DND-41 (cell line): ENCODE results near the gene AFF2.

ENCODE experiments used
- ATAC-seq: fragments of 200-7000 bp; cut with Tn5 transposase; 3 replicates; pipeline ENCODE4 v1.9.1; 2021; ENCODE audit warnings: low read depth; ENCODE audit not compliant: insufficient read depth
- DNase-seq: peaks from one replicate; pipeline ENCODE4 v3.0.0-alpha.2; 2020
- H2AFZ ChIP-seq: 2 replicates; pipeline ENCODE4 v1.6.0; 2012; ENCODE audit warnings: low read depth, low read length
- H3K27ac ChIP-seq: 2 replicates; pipeline ENCODE4 v1.5.1; 2012; ENCODE audit warnings: low read length, inconsistent platforms
- H3K27me3 ChIP-seq: fragments of 200-600 bp; sonication (generic); 2 replicates; pipeline ENCODE4 v1.6.0; 2012; ENCODE audit warnings: low read length, mild to moderate bottlenecking, inconsistent platforms; ENCODE audit not compliant: insufficient read depth, poor library complexity
- H3K36me3 ChIP-seq: 2 replicates; pipeline ENCODE4 v1.5.1; 2012; ENCODE audit warnings: low read length, inconsistent platforms; ENCODE audit not compliant: insufficient read depth
- H3K4me1 ChIP-seq: 2 replicates; pipeline ENCODE4 v1.5.1; 2012; ENCODE audit warnings: mild to moderate bottlenecking, low read length; ENCODE audit not compliant: insufficient read depth
- H3K4me2 ChIP-seq: 2 replicates; pipeline ENCODE4 v1.6.0; 2012; ENCODE audit warnings: mild to moderate bottlenecking, moderate library complexity, low read length, inconsistent platforms; ENCODE audit not compliant: insufficient read depth
- H3K4me3 ChIP-seq, 2 experiments: fragments of 200-600 bp in 1 of 2; shearing (Covaris generic) in 1 of 2; 2 replicates each; pipeline ENCODE4 v1.5.1; 2012 to 2016; ENCODE audit warnings: inconsistent platforms in 2 of 2, low read length in 2 of 2, mild to moderate bottlenecking in 2 of 2, low read depth in 1 of 2, moderate library complexity in 1 of 2
- H3K79me2 ChIP-seq: 2 replicates; pipeline ENCODE4 v1.6.0; 2012; ENCODE audit warnings: low read length, inconsistent platforms; ENCODE audit not compliant: insufficient read depth
- H3K9ac ChIP-seq: 2 replicates; pipeline ENCODE4 v1.6.0; 2012; ENCODE audit warnings: low read depth, mild to moderate bottlenecking, inconsistent platforms, low read length, moderate library complexity
- H3K9me3 ChIP-seq: 2 replicates; pipeline ENCODE4 v1.5.1; 2012; ENCODE audit warnings: low read length, moderate library complexity, mild to moderate bottlenecking, inconsistent platforms; ENCODE audit not compliant: insufficient read depth, severe bottlenecking
- H4K20me1 ChIP-seq: 2 replicates; pipeline ENCODE4 v1.6.0; 2012; ENCODE audit warnings: low read length; ENCODE audit not compliant: insufficient read depth
- EZH2 ChIP-seq: IDR thresholded peaks from 3 replicates; pipeline ENCODE4 v1.6.1; 2012; ENCODE audit warnings: borderline replicate concordance, low read depth, mild to moderate bottlenecking, moderate library complexity, low read length, inconsistent platforms; ENCODE audit not compliant: severe bottlenecking
- TF ChIP-seq, protein P1 (sequence below): IDR thresholded peaks from 2 replicates; pipeline ENCODE4 v1.5.1; 2012; ENCODE audit warnings: borderline replicate concordance, low read length, moderate library complexity, mild to moderate bottlenecking; ENCODE audit not compliant: poor library complexity, severe bottlenecking; ENCODE audit errors: extremely low read depth

The AFF2 gene

DNA sequence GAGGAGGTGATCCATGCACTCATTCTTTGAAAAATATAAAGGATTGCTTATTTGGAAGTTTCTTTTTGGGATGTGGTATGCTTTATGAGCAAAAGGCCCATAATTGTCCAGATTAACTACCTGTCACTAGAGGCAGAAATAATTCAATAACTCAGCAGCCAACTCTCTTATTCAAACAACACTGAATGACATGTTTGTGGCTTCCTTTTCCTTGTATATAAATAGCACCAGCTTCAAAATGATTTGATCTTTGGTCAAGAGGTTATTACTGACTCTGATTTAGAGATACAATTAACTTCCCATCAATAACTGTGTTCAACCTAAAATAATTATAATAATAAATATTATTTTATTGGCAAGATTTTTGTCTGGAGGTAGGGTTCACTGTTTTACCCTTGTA, 232.3 kb downstream of the AFF2 start:
- Histone ChIP-seq H3K27ac (no peak overlapping the region), H3K4me2 (no peak overlapping the region), H3K79me2 (no peaks in the 10 kb centered on the region), H2AFZ (no peak overlapping the region), H3K4me1 (peaks cover 8% of the 10 kb centered on the region; the same call in 1 of the 2 replicates), H3K36me3 (peaks cover 6% of the 10 kb centered on the region; the same call in 1 of the 2 replicates), H3K27me3 (no peaks in the 10 kb centered on the region), H4K20me1 (no peaks in the 10 kb centered on the region), H3K9ac (no peak overlapping the region), H3K4me3 (no peak overlapping the region), H3K9me3 (no peaks in the 10 kb centered on the region)
- DNase-seq (no peak), ATAC-seq (no peak)
- TF ChIP-seq, protein P1, sequence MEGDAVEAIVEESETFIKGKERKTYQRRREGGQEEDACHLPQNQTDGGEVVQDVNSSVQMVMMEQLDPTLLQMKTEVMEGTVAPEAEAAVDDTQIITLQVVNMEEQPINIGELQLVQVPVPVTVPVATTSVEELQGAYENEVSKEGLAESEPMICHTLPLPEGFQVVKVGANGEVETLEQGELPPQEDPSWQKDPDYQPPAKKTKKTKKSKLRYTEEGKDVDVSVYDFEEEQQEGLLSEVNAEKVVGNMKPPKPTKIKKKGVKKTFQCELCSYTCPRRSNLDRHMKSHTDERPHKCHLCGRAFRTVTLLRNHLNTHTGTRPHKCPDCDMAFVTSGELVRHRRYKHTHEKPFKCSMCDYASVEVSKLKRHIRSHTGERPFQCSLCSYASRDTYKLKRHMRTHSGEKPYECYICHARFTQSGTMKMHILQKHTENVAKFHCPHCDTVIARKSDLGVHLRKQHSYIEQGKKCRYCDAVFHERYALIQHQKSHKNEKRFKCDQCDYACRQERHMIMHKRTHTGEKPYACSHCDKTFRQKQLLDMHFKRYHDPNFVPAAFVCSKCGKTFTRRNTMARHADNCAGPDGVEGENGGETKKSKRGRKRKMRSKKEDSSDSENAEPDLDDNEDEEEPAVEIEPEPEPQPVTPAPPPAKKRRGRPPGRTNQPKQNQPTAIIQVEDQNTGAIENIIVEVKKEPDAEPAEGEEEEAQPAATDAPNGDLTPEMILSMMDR = no peak
- TF ChIP-seq EZH2 = no peak

DNA sequence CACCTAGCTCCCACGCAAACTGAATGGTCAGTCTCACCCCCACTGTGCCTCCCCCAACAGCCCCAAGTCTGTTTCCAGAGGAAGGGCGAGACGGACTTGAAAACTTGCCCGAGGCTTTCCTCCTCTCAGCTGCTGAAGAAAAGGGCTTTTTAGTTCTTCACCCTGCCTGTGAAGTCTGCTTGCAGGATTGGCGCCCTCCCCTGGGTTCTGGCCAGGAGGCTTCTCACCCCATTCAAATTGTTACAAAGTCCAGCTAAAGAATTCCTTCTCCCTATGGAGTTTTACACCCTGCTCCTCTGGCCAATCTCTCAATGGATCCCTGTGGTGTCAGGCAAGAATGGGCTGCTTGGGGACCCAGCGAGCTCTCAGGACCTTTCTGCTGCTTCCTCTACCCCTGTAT, 241.0 kb downstream of the AFF2 start:
- Histone ChIP-seq H4K20me1 (no peaks in the 10 kb centered on the region), H3K9ac (no peak overlapping the region), H3K9me3 (no peaks in the 10 kb centered on the region), H2AFZ (no peak overlapping the region), H3K4me3 (no peak overlapping the region), H3K27me3 (no peaks in the 10 kb centered on the region), H3K4me2 (no peak overlapping the region), H3K79me2 (no peaks in the 10 kb centered on the region), H3K36me3 (no peaks in the 10 kb centered on the region), H3K27ac (no peak overlapping the region), H3K4me1 (no peaks in the 10 kb centered on the region)
- TF ChIP-seq, protein P1 = no peak
- no peak for TF ChIP-seq EZH2
- DNase-seq = no peak
- ATAC-seq = no peak

DNA sequence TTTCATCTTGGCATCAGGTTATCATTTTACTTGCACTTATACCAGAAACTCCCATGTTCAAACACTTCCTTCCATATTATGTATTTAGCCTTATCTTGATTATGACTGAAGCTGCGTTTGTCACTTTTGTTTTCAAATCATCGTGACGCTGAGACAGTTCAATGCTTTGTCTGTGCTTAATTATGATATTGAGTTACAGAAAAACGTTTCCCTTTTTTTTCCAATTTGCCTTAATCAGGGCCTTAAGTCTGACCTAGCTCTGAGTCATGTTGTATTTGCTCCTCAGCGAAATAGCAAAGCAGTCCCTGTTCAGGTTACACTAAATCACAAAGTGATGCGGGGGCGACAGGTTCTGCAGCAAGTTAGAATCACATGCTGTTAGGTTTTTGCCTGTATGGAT, 254.7 kb downstream of the AFF2 start:
- Histone ChIP-seq H3K4me2 (no peak overlapping the region), H3K4me3 (no peak overlapping the region), H3K79me2 (no peaks in the 10 kb centered on the region), H3K27ac (no peak overlapping the region), H3K27me3 (no peaks in the 10 kb centered on the region), H3K36me3 (no peaks in the 10 kb centered on the region; the same call in 1 of the 2 replicates), H3K9me3 (no peaks in the 10 kb centered on the region), H4K20me1 (no peaks in the 10 kb centered on the region), H3K4me1 (no peaks in the 10 kb centered on the region), H2AFZ (no peak overlapping the region), H3K9ac (no peak overlapping the region)
- DNase-seq (no peak), ATAC-seq (no peak)
- TF ChIP-seq, protein P1 = no peak
- TF ChIP-seq EZH2 = no peak

DNA sequence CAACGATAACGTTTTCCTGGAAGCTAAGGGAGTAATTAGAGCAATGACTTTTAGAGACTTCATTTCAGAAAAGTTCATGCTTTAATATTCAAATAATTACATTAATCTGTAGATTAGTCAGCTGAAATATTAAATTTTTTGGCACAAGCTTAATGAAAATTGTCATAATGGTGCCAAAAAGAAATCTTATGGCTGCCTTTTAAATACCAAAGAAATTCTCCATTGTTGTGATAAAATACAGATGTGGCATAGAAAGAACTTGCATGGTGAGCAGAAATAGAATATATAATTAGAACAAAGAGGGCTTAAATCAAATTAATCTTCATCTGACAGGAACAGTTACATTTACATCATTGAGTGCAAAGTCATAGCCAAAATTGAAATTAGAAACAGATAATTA, 263.5 kb downstream of the AFF2 start:
- no peaks in the 10 kb centered on the region for H3K4me1 ChIP-seq
- no peaks in the 10 kb centered on the region for H3K9me3 ChIP-seq
- no peaks in the 10 kb centered on the region for H3K36me3 ChIP-seq
- H3K79me2 ChIP-seq = no peaks in the 10 kb centered on the region
- no peak for ATAC-seq
- no peak overlapping the region for H3K9ac ChIP-seq
- H4K20me1 ChIP-seq = no peaks in the 10 kb centered on the region
- no peak overlapping the region for H3K4me3 ChIP-seq
- H2AFZ ChIP-seq = no peak overlapping the region
- no peaks in the 10 kb centered on the region for H3K27me3 ChIP-seq
- TF ChIP-seq EZH2 = no peak
- TF ChIP-seq, protein P1 = no peak
- no peak overlapping the region for H3K4me2 ChIP-seq
- no peak for DNase-seq
- no peak overlapping the region for H3K27ac ChIP-seq
